NB4 (cell line): ENCODE measurements around the gene ARMH2.
"Not testable (repeated sequence)": the region's sequence is repeated elsewhere in the genome, so short reads cannot be mapped to it uniquely, and the experiment has no call there.

Experiments used
- DNase-seq: peaks from one replicate; pipeline ENCODE4 v3.0.0; 2010; ENCODE audit warnings: low read depth
- H3K4me3 ChIP-seq: one replicate; pipeline ENCODE4 v1.5.1; 2011; ENCODE audit warnings: mild to moderate bottlenecking, low read depth, low read length, moderate library complexity
- MYC ChIP-seq: IDR thresholded peaks from 2 replicates; pipeline ENCODE4 v1.6.1; 2011; ENCODE audit warnings: low read depth, low read length
- POLR2A ChIP-seq: IDR thresholded peaks from 2 replicates; pipeline ENCODE4 v1.6.1; 2011; ENCODE audit warnings: mild to moderate bottlenecking; ENCODE audit not compliant: insufficient read length; ENCODE audit errors: extremely low read depth
- TF ChIP-seq, protein P1 (sequence below): IDR thresholded peaks from one replicate; pipeline ENCODE4 v1.5.1; 2012; ENCODE audit warnings: low read depth, low read length
- TF ChIP-seq, protein P2 (sequence below): IDR thresholded peaks from 2 replicates; pipeline ENCODE4 v1.6.1; 2011; ENCODE audit warnings: low read depth, low read length

ARMH2 gene

DNA sequence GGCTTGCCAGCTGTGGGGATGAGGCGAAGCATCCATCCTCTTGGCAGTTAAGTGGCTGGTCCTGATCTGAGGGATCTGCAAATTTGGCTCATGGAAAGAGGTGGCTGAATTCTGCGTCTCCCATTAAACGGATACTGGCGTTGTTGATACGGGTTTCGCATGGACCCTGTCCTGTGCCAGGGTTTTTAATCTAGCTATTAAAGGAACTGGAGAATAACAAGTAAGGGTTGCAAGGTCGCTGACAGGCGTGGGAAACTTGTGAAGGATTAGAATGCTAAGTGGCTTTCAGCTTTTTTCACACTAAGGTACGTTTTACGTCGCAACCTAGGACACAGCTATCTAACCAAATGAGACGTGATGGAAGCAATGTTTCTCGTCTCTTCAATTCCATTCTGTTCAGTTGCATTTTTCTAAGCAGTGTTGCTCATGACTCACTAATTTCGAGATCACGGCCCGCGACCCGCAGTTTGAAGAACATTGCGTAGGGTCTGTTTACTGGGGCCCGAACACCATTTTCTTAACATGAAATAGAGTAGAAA lies 23.1 kb downstream of the ARMH2 start:
- peak overlapping the region; percentile 98 for H3K4me3 ChIP-seq
- no peak for TF ChIP-seq MYC
- TF ChIP-seq, protein P1, sequence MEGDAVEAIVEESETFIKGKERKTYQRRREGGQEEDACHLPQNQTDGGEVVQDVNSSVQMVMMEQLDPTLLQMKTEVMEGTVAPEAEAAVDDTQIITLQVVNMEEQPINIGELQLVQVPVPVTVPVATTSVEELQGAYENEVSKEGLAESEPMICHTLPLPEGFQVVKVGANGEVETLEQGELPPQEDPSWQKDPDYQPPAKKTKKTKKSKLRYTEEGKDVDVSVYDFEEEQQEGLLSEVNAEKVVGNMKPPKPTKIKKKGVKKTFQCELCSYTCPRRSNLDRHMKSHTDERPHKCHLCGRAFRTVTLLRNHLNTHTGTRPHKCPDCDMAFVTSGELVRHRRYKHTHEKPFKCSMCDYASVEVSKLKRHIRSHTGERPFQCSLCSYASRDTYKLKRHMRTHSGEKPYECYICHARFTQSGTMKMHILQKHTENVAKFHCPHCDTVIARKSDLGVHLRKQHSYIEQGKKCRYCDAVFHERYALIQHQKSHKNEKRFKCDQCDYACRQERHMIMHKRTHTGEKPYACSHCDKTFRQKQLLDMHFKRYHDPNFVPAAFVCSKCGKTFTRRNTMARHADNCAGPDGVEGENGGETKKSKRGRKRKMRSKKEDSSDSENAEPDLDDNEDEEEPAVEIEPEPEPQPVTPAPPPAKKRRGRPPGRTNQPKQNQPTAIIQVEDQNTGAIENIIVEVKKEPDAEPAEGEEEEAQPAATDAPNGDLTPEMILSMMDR = no peak
- TF ChIP-seq, protein P2, sequence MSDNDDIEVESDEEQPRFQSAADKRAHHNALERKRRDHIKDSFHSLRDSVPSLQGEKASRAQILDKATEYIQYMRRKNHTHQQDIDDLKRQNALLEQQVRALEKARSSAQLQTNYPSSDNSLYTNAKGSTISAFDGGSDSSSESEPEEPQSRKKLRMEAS = no peak
- no peak for TF ChIP-seq POLR2A
- peak; percentile 61 for DNase-seq

DNA sequence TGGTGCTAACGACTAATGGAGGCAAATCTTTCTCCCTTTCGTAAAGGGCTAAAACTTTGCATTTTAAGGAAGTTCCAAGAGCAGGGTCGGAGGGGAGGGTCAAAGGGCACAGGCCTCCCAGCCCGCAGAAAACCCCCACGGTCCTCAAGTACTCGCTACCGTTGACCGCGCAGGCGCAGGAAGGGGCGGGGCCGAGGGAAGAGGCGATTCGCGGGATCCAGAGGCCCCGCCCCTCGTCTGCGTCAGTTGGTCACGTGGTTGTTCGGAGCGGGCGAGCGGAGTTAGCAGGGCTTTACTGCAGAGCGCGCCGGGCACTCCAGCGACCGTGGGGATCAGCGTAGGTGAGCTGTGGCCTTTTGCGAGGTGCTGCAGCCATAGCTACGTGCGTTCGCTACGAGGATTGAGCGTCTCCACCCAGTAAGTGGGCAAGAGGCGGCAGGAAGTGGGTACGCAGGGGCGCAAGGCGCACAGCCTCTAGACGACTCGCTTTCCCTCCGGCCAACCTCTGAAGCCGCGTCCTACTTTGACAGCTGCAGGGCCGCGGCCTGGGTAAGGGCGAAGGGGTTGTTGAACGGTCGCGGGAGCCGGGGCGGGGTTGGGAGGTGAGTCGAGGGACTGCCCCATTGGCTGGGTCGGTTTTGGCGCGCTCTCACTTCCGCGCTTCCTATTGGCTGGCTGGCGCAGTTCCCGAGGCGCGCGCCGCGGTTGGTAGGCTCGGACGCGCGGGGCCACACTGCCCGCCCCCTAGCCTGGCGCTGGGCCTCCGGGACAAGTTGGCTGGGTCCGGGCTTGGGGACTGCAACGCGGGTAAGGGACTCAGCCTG lies 23.8 kb downstream of the ARMH2 start, which contains the start of gene GMNN:
GMNN (plus strand) TSS at position 242 of the 824 bp plus-strand sequence. CDS start 2,310 bp downstream, outside the sequence.
- peak; percentile 98 for DNase-seq
- TF ChIP-seq, protein P2 = peak; percentile 97
- TF ChIP-seq, protein P1 = no peak
- TF ChIP-seq POLR2A = peak; percentile 90
- peak; percentile 87 for TF ChIP-seq MYC
- peak within 1 kb of the TSS; percentile 98 for H3K4me3 ChIP-seq

DNA sequence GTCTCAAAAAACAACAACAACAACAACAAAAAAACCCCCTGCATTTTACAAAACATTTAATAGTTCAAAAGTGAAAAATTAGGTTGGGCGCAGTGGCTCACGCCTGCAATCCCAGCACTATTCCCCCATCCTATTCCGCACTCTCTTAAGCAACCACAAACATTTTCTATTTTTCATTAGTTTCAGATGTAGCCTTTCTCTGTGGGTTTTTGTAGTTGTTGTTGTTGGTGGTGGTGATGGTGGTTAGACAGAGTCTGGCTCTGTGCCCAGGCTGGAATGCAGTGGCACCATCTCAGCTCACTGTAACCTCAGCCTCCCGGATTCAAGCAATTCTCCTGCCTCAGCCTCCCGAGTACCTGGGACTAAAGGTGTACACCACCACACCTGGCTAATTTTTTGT lies 30.4 kb downstream of the ARMH2 start:
- TF ChIP-seq, protein P1 = no peak
- TF ChIP-seq, protein P2 = no peak
- no peak for TF ChIP-seq MYC
- TF ChIP-seq POLR2A = no peak
- DNase-seq = no peak
- H3K4me3 ChIP-seq = no peak overlapping the region

DNA sequence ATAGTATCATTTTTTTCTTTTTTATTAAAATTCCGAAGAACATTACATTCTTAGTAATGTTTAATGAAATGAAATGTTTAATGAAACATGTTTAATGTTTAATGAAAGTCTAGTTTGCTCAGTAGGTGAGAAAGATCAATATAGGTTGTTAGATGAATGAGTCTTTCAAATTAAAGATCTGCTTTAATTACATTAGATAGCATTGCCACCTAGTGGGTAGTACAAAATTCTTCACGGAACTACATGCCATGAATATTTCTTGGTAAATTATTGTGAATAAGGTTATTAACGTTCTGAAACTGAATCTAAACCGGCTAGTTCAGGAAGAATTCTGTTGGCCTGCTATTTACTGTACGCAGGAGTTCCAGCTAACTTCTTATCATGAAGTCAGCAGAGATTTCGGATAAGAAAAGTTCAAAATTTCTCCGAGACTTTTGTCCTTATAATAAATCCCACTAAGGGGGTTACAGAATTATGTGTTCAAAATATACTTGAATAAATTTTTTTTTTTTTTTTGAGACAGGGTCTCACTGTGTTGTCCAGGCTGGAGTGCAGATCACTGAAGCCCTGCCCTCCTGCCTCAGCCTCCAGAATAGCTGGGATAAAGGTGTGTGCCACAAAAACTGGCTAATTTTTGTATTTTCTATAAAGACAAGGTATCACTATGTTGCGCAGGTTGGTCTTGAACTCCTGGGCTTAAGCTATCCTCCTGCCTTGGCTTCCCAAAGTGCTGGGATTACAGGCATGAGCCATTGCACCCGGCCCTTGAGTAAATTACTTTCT lies 31.8 kb downstream of the ARMH2 start:
- H3K4me3 ChIP-seq = no peak overlapping the region
- peak; percentile 55 for DNase-seq
- TF ChIP-seq, protein P1 = no peak
- no peak for TF ChIP-seq POLR2A
- no peak for TF ChIP-seq MYC
- TF ChIP-seq, protein P2 = no peak

DNA sequence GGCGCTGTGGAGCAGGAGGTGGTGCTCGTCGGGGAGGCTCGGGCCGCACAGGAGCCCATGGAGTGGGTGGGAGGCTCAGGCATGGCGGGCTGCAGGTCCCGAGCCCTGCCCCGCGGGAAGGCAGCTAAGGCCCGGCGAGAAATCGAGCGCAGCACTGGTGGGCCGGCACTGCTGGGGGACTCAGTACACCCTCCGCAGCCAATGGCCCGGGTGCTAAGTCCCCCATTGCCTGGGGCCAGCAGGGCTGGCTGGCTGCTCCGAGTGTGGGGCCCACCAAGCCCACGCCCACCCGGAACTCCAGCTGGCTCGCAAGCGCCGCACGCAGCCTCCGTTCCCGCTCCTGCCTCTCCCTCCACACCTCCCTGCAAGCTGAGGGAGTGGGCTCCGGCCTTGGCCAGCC lies 32.7 kb downstream of the ARMH2 start:
- not testable (repeated sequence) for DNase-seq, H3K4me3 ChIP-seq

DNA sequence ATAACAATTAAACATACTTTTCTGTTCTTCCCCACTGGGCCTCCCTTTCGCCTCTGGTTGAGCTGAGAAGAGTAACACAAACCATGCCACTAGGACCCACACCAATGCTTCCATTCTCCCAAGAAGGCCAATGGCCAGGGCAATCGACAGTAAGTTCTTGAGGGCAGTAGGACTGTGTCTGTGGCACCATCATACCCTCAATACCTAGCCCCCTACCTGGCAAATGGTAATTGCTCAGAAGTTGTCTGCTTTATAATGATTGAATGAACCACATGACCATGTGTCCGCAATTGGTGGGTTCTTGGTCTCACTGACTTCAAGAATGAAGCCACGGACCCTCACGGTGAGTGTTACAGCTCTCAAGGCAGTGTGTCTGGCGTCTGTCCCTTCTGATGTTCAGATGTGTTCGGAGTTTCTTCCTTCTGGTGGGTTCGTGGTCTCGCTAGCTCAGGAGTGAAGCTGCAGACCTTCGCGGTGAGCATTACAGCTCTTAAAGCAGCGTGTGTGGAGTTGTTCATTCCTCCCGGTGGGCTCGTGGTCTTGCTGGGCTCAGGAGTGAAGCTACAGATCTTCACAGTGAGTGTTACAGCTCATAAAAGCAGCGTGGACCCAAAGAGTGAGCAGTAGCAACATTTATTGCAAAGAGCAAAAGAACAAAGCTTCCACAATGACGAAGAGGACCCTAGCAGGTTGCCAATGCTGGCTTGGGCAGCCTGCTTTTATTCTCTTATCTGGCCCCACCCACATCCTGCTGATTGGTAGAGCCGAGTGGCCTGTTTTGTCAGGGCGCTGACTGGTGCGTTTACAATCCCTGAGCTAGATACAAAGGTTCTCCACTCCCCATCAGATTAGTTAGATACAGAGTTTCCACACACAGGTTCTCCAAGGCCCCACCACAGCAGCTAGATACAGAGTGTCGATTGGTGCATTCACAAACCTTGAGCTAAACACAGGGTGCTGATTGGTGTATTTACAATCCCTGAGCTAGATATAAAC lies 33.6 kb downstream of the ARMH2 start:
- DNase-seq = peak; percentile 25
- H3K4me3 ChIP-seq = not testable (repeated sequence)
